ENCODE data around the gene SH3YL1.

The SH3YL1 gene

DNA sequence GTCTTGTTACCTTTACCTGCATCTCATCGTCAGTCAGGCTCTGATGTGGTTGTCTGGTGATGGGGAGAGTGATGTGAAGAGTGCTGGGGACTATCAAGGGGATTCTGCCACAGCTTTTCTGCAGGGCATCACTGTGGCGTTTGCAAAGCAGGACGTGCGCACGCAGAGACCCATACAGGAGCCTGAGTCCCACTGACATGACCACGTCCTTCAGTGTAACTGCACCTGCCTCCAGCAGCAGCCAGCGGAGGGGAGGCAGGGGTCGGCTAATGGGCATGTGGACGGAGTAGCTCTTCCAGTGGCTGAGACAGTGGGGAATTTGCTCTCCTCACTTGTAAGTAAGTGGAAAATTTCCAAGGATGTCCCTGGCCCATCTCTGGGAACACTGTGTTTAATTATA lies 17.5 kb upstream of the SH3YL1 start:
- no peak for DNase-seq

DNA sequence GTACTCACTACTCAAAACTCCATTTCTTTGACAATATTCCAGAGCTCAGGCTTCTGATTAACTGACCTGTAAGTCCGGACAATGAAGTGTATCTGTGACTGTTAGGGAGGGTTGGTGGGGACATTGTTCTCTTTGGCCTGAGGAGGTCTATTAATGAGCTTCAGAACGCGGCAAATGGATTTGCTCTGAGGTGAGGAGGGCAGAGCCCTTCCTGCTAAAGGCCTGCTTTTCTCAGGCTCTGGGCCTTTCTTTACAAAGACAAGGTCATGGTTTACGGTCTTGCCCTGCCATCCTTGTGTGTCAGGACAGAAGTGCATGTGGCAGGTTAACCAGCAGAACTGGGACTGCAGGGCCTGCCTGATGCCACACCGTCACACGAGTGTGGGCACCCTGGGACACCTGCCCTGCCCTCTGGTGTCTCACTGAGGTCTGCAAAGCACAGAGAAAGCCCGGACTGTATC lies 16.8 kb upstream of the SH3YL1 start:
- no peak for DNase-seq

DNA sequence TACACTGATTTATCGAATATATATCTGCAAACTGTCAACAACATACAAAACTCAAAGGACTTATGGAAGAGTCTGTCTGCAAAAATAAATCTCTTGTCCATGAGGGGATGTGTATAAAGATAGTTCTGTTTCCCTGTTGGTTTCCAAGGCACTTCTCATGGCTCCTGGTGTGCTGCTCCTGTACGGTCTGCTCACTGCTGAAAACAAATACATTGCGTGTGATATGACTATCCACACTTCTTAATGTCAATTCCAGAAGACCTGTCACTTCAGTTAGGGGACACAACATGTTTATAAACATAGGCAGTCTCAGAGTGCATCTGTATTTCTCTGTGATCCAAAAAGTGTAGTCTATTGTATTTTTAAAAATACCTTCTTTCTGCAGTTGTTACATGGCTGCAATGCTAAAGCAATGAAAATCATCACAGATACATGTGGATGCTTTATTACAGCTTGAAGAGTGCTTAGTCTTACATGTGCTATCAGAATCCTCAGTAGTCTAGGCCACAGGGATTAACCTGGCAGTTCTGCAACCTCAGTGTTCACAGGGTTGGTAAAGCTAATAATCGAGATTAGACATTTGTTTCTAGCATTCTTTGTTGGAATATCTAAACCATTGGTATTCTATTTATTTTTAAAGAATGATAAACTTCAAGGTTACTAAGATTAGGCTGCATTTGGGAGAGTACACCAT lies 16.3 kb upstream of the SH3YL1 start:
- DNase-seq, result no peak

DNA sequence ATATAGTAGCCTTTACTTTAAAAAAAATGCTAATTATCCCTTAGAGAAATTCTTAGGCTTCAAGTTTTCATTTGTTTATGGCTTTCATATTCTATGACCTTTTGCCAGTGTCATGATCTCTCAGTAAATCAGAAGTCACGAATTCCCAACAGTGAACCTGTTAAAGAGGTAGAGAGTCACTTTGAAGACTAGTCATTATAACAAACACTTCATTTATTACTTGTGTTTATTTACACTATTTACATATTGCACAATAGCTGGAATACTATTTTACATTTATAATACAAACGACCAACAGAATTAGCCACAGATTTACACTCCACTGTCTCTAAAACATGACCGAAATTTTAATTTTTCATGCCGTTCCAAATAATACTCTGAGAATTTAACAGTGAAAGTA lies 15.5 kb upstream of the SH3YL1 start:
- no peak for DNase-seq

DNA sequence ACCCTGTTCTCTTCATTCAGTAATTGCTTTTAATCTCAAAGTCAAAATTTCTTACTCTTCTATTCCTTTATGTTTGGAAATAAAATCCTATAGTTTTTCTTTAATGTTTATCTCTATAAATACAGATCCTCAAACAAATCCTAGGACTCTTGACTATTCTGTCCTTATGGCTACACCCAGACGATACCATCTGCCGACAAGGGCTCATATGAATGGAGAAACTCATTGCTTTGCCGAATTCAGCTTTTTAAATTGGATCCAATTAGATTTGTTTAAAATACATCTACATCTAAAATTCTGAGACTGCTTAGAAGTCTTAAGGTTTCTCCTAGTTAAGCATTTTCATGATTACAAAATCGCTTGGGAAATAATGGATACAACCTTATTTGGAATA lies 15.1 kb upstream of the SH3YL1 start:
- no peak for DNase-seq

DNA sequence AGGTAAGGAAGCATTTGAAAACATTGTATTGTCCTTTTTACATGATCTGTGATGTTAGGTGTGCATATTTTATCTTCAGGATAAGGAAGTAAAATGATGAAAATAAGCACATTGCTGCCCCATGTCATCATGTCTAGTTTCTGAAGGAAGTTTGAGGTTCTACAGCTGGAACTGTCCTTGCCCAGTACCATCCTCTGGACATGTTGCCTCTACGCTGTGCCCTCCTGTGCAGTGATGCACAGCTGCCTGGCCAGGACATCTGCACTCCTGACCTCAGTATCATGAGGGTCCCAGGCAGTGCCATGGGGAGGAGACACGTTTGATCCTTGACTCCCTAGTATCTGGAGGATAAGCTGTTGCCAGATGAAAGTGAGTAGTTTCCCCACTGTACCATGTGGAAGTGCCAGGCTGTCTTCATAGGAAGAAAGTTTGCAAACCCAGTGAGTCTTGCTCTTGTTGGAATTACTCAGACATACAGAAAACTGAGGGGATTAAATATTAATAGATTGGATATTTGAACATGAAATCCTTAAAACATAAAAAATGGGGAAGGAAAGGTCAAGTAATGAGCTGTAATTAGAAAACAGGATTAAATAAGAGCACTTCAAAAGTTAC lies 14.6 kb upstream of the SH3YL1 start:
- no peak for DNase-seq

DNA sequence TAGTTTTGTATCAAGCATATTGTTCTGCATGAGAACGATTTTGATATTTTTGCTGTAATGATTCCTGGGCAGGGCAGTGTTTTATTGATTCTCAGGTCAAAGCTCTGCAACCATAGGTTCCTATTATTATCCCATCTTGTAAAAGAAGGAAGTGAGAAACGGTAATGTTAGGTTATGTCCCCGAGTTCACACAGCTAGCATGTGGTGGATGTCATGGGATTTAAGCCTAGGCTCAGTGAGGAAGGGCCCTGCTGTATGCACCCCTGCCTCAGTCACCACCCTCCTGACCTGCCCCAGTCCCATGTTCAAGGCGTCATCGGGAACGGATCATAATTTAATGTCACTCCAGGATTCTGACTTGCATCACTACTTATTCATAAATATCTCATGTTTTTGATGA lies 11.6 kb upstream of the SH3YL1 start:
- no peak for DNase-seq

DNA sequence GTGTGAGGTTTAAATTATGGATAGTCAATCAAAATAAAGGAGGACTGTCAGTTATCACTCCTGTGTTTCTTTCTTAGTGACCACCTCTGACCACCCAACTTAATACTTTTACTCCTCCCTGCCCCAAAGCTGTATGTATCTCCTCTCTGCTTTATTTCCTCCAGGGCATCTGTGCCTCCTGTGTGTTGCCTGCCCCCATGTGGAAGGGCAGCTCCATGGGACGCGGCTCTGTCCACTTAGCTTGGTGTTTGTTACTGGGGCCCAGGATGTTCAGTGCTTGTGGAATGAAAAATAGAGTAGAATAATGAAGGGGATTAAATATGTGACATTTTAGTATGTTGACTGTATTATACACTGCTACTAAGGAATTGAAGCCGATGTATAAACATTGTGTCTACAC lies 10.7 kb upstream of the SH3YL1 start:
- DNase-seq, result no peak

DNA sequence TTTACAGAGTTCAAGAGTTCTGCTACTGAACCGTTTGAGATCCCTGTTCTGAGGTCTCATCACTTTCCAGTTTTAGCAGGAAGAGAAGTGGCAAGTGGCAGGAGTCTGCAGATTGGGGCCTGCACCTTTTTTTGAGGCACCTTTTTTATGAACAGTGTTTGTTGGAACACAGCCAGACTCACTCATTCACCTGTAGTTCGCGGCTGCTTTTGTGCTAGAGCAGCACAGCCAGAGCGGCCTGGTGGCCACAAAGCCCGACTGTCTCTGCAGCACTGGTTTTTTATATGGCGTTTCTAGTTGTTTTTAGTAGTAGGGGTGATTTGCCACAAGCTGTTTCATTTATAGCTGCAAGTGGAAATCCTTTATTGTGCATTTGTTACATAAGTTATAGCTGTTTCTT lies 9.5 kb upstream of the SH3YL1 start:
- no peak for DNase-seq

DNA sequence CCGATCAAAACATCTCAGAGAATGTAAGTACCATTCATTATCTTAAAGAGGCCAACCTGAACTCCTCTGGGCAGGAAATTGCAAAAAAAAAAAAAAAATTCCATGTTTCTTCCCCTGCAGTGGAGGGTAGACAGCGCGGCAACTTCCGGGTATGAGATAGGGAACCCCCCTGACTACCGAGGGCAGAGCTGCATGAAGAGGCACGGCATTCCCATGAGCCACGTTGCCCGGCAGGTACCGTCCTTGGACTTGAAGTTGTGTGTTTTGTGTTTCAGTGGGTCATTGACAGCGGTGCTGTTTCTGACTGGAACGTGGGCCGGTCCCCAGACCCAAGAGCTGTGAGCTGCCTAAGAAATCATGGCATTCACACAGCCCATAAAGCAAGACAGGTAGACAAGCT lies 8.1 kb upstream of the SH3YL1 start:
- no peak for DNase-seq

DNA sequence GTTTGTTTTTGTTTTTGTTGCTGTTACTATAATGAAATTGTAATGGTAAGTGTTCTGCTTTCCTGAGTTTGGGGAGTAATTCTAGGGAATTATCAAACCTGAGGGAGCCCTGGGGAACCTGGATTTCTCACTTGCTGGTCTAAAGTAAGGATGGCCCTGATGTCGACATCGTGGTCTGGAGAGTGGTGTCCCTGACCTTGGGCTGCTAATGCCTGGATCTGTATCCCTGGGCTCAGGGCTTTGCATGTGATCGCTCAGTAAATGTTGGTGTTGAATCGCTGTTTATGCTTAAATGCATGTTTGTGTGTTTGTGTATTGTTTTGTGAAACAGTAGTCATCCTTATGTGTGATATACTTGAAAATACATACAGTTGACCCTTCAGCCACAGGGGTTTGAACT lies 7.0 kb upstream of the SH3YL1 start:
- DNase-seq, result no peak

DNA sequence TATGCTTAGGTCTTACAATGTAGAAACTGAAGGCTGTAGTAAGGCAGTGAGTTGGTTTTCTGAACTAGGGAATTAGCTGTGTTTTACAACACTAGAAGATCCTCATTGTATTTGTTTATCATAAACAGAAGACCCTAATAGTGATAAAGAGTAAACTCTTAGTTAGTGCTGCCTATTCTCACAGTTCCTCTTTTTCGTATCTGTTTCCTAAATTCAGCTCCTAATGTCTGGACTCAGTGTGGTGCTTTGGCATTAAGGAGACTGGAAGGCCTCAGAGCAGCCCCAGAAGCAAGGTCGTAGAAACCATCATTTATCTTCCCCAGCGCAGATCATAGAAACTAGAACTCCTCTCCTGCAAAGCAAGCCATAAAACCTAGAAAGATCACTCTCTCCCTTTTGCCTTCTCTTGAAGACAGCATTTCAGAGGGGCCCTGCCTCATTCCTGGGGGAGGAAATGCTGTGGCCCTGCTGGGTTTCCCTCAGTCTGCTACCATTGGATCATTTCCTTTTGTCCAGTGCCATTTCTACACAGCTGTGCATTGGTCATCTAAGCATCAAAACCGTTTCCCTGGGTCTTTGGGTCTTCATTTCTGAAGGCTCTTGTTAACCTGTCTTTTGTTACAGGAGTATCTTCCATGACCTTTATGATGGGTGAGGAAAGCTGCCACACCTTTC lies 5.7 kb upstream of the SH3YL1 start:
- no peak for DNase-seq

DNA sequence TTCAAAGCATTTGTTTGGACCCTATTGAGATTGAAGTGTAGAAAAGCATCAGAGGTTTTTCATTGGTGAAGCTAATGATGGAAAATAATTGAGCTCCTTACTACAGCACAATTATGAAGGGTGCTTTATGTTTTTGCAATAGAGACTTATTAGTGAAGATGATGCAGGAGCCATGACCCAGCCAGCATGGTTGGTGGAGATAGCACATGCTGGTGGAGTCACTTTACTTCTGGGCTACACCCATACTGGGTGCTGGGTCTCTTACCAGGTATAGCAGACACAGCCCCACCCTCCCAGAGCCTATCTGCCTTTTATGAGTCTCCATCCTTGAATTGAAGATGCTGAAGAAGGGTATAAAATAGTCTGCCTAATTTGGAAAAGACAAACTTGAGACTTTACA lies 4.5 kb upstream of the SH3YL1 start:
- no peak for DNase-seq

DNA sequence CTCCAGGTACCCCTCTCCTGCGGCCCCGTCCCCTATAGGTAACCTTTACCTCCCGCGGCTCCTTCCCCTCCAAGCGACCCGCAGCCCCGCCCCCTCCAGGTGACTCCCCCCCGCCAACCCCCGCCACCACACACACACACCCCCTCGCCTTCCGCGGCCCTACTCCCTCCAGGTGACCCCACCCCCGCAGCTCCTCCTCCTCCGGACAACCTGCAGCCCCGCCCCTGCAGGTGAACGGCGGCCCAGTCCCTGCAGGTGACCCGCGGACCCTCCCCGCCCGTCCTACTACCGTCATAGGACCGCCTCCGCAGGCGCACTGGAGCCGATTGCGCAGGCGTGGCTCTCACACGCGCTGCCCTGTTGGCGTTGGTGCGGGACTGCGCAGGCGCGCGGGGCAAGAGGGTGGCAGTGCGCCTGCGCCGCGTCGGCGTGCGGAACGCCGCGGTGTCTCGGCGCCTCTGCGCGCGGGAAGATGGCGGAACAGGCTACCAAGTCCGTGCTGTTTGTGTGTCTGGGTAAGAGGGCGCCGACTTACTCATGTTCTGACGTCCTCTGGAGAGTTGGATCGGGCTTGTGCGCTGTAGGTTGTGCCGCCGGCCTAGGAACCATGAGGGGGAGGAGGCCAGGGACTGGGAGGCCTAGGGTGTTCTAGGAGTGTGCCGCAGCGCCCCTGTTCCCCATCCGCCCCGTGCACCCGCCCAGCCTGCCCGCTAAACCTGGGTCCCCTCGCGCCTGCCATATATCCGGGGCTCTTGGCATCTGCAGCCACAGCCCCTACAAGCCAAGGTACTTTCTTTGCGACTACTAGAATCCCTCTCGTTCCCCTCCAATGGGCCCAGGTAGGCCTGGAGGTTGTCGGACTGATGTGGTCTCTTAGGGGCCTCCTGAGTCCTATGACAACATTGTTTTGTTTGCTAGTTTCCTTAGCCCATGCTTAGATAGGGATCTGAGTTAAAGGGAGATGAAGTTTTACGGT lies 949 bp upstream of the SH3YL1 start, which contains the start of gene ACP1:
TSS of gene ACP1 (plus strand) at position 455 of the 976 bp plus-strand sequence. CDS start at position 473, 18 bp downstream.
- peak; percentile 96 for DNase-seq

DNA sequence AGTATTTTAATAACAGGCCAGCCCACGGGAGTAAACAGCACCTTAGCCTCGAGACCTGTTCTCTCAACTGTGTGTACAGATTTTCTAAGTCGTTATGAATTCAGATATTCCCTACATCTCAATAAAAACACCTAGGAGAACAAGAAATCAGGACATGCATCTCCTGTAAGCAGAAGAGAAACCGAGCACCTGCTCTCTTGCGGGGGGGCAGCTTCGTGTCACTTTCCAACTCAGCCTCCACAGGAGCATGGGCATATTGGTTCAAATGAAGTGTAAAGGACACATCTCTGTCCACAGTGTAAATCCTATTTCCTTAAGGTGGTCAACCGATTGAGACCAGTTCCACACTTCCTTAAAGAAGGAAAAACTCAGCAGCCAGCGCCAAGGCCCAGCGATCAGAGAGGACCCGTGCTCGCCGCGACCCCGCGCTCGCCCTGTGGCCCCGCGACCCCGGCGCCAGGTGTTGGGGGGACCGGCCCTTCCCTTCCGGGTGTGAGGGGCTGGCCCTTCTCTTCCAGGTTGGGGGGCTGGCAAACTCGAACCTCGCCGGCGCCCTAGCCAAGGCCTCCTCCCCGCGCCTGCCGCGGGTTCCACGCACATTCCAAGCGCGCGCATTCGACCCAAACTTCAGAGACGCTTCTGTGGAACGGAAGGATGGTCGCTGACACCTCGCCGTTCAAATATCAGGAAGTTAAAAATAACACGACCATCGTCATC lies 652 bp downstream of the SH3YL1 start:
- DNase-seq, result no peak

DNA sequence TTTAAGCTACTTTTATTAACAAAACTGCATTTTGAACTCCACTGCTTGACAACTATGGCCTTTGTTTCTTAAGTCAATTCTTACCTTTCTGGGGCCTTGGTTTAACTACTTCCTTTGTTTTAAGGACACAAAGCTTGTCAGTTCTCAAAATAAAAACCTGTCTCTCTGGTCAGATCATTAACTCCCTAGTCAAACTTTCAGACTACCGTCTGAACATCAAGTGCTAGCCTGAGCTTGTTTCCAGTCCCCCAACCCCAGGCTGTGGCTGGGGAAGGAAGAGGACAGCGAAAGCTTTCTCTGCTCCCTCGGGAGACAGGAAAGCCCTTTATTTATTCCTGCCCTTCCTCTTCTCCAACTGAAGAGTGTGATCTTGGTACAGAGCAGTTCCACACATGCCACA lies 1.7 kb downstream of the SH3YL1 start:
- DNase-seq, result no peak

DNA sequence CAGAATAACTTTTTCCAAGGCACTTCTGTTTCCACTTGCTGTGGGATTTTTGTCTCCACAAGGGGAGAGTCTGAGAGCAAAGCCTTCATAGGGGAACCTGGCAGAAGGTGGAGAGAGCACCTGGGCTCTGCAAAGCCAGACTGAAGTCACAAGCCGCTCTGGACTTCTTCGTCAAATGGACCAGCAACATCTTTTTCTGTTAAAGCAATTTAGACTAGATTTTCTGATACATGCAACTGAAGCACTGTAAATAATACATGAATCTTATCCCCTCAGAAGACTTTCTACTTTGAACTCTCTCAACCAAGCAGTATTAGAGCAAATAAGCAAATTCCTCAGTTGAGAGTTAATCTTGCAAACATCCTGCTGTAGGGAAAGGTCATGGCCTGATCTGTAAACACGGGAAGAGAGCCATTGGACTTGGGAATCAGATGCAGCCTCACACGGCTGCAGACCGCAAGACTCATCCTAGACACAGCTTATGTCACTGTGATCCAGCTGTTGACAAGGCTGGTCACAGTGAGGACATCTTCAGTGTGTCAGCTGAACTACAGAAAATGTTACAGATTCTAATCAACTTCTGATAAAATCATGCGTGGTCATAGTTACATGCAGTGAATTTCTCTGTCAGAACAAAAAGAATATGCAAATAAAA lies 3.2 kb downstream of the SH3YL1 start:
- DNase-seq, result no peak

DNA sequence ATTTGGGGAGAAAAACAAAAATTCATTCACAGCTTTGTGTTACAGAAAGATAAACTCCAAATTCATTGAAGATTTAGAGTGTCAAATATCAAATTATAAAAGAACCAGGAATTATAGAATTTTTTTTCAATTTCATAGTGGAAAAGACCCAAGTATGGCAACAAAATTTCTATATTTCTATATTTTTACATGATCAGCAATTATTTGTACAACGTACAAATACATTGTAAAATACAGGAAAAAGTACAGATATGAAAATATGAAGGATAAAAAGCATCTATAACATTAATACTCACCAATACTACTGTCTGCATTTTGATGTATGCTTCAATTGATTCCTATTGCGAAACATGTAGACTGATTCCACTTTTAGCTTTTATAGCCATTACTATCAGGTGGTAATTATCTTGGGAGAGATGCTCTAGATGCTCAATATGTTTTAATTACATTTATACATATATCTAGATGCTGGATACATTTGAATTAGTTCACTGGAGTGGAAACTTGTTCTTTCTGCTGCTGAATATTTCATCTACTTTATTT lies 4.0 kb downstream of the SH3YL1 start:
- no peak for DNase-seq

DNA sequence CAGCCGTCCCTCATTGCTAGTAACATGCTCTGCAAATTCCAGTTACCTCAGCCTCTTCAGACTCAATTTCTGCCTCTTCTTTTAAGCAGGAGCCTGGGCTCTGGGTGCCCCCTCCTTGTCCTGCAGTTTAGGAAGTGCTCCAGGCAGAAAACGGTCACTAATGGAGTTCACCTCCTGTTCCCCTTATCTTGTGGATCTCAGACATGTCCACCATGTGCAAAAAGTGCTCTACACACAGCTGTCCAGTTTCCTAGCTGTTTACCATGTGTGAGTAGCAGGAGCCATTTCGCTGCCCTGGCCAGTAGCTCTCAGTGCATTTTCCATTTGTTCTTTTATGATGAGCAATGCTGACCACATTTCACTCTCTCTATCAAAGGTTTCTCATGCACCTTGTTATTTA lies 4.9 kb downstream of the SH3YL1 start:
- DNase-seq, result no peak

DNA sequence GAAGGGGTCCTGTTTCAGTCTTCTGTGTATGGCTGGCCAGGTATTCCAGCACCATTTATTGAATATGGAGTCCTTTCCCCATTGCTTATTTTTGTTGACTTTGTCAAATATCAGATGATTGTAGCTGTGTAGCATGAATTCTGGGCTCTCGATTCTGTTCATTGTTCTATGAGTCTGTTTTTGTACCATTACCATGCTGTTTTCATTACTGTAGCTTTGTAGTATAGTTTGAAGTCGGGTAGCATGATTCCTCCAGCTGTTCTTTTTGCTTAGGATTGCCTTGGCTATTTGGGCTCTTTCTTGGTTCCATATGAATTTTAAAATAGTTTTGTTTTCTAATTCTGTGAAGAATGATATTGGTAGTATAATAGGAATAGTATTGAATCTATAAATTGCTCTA lies 6.0 kb downstream of the SH3YL1 start:
- DNase-seq, result no peak

DNA sequence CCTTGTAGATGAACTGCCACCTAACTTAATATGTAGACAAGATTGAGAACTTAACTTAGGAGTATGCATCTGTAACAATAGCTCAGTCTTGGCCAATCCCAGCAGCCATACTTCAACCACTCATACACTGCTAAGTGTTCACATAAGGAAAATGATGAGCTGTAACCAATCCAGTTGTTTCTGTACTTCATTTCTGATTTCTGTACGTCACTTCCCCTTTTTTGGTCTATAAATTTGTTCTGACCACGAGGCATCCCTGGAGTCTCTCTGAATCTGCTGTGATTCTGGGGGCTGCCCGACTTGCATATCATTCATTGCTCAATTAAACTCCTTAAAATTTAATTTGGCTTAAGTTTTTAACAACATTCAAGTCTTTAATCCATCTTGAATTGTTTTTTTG lies 6.4 kb downstream of the SH3YL1 start:
- DNase-seq, result no peak

DNA sequence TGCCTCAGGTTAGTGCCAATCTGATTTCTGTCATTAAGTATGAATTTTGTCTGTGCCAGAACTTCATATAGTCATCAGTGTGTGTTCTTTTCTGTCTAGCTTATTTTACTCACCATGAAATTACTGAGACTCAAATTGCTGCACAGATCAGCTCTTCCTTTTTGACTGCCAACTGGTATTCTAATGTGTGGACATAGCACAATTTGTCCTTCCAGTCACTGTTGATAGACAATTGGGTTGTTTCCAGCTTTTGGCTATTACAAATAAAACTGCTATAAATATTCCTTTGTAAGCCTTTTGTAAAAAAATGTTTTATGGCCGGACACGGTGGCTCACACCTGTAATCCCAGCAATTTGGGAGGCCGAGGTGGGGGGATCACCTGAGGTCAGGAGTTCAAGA lies 7.7 kb downstream of the SH3YL1 start:
- DNase-seq, result no peak
